SK-N-SH treated with all-trans-retinoic acid at 6 μM for 48 hours (cell line): ENCODE results near the gene ST13.

Source experiments
- ZNF8 ChIP-seq: fragments of 450-650 bp; formaldehyde crosslinking; IDR thresholded peaks from 2 replicates; pipeline ENCODE4 v1.5.0; 2020; ENCODE audit warnings: mild to moderate bottlenecking, moderate library complexity
- TF ChIP-seq, protein P1 (sequence below): fragments of 250-450 bp; sonication (Bioruptor Pico); IDR thresholded peaks from 2 replicates; pipeline ENCODE4 v1.8.0; 2020; ENCODE audit warnings: mild to moderate bottlenecking, moderate library complexity, borderline replicate concordance

DNA sequence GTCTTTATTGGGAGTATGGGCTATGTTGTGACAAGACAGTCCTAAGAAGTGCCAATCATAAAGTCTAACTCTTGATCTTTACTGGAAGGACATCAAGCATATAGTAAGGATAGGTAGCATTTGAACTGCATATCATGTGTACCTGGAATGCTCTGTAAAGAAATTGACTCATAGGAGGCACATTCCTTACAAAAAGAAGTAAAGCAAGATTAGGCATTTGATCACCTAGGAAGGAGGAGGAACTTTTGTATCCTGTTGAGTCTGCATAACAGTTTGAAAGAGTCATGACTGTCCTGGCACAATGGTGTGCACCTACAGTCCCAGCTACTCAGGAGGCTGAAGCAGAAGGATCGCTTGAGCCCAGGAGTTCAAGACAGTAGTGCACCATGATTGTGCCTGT is 47.7 kb upstream of the ST13 start:
- TF ChIP-seq, protein P1, sequence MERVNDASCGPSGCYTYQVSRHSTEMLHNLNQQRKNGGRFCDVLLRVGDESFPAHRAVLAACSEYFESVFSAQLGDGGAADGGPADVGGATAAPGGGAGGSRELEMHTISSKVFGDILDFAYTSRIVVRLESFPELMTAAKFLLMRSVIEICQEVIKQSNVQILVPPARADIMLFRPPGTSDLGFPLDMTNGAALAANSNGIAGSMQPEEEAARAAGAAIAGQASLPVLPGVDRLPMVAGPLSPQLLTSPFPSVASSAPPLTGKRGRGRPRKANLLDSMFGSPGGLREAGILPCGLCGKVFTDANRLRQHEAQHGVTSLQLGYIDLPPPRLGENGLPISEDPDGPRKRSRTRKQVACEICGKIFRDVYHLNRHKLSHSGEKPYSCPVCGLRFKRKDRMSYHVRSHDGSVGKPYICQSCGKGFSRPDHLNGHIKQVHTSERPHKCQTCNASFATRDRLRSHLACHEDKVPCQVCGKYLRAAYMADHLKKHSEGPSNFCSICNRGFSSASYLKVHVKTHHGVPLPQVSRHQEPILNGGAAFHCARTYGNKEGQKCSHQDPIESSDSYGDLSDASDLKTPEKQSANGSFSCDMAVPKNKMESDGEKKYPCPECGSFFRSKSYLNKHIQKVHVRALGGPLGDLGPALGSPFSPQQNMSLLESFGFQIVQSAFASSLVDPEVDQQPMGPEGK = no peak
- no peak for TF ChIP-seq ZNF8 (CRISPR knock-in tag)
